NCI-H748 (cell line): ENCODE data around the gene NNMT.
A peak's percentile ranks its signal among the peaks of the same experiment; 100 is the strongest.

Source experiments
- DNase-seq: peaks from one replicate; lab custom pipeline; 2025; ENCODE audit not compliant: unreplicated experiment; lab: John Stamatoyannopoulos, UW

NNMT gene

DNA sequence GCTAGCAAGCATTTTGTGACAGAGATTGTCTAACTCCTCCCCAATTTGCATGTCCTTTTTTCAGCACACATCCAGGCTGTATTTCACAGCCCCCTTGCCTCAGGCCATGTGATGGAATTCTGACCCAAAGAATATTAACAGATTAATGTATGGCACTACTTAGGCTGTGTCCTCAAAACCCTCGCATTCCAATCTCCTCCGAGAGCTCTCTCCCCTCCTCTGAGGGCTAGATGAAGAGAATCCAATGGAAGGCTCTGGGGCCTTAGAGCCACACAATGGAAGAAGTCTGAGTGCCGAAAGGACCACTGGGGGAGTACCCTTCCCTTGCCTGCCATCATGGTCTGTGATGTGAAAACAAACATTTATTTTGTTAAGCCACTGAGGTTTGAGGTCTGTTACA, 13.7 kb upstream of the NNMT start:
- no peak for DNase-seq

GRCh38 chr11:114283422-114283821, 12.8 kb upstream of the NNMT start:
- DNase-seq = no peak

- peak; percentile 64 for DNase-seq
Observed at GRCh38 chr11:114284021-114284420, 12.2 kb upstream of the NNMT start.

- DNase-seq = no peak
Observed at GRCh38 chr11:114284914-114285313, 11.3 kb upstream of the NNMT start.

- DNase-seq = no peak
Observed at GRCh38 chr11:114285599-114285998, 10.6 kb upstream of the NNMT start.

- no peak for DNase-seq
Observed at GRCh38 chr11:114286229-114286628, 10.0 kb upstream of the NNMT start.

DNA sequence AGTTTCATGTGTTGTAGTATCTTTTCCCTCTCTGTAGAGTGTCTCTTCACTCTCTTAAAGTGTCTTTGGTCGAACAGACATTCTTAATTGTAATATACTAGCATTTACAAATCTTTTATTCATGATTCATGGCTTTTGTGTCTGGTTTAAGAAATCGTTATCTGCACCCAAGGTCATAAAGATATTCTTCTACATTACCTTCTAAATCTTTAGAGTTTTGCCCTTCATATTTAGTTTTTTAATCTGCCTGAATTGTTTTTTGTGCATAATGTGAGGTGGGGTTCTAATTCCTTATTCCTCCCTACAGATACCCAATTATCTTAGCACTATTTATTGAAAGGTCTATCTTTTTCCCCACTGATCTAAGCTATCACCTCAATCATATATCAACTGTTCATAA, 9.0 kb upstream of the NNMT start:
- DNase-seq = no peak

GRCh38 chr11:114288136-114288535, 8.1 kb upstream of the NNMT start:
- DNase-seq = no peak

DNA sequence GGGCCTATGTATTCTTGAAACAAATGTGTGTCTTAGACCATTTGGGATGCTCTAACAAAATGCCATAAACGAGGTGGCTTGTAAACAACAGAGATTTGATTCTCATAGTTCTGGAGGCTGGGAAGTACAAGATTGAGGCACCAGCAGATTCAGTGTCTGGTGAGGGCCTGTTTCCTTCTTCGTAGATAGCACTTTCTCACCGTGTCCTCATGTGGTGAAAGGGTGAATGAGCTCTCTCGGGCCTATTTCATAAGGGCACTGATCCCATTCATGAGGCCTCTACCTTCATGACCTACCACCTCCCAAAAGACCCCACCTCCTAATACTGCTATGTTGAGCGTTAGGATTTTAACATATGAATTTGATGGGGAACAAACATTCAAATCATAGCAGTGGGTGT, 6.4 kb upstream of the NNMT start:
- no peak for DNase-seq

DNA sequence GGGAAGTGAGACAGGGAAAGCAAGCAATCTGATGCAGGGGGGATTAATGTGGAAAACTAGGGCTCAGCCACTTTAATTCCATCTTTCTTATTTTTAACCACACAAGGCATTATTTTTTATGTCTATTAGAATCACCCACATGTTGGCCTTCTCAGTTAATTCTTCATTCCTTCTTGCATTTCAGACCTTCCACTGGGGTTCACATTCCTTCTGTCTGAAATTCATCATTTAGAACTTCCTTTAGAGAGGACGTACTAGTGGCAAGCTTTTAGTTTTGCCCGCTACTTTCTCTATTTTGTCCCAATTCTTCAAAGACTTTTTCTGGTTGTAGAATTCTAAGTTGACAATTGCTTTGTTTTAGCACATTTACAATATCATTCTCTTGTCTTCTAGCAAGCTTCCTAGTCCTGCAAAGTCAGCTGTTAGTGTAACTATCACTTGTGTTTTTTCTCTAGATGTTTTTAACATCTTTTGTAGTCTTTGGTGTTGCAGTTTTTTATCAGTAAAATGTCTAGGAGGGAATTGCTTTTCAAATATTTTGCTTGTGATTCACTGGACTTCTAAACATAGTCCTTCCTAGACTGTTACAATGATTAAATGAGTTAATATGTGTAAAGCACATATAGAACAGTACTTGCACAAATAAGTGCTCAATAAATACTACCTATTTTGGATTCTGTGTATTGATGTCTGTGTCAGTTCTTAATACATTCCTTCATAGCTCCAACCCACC, 5.5 kb upstream of the NNMT start:
- DNase-seq = no peak

- no peak for DNase-seq
Observed at GRCh38 chr11:114291381-114291780, 4.8 kb upstream of the NNMT start.

DNA sequence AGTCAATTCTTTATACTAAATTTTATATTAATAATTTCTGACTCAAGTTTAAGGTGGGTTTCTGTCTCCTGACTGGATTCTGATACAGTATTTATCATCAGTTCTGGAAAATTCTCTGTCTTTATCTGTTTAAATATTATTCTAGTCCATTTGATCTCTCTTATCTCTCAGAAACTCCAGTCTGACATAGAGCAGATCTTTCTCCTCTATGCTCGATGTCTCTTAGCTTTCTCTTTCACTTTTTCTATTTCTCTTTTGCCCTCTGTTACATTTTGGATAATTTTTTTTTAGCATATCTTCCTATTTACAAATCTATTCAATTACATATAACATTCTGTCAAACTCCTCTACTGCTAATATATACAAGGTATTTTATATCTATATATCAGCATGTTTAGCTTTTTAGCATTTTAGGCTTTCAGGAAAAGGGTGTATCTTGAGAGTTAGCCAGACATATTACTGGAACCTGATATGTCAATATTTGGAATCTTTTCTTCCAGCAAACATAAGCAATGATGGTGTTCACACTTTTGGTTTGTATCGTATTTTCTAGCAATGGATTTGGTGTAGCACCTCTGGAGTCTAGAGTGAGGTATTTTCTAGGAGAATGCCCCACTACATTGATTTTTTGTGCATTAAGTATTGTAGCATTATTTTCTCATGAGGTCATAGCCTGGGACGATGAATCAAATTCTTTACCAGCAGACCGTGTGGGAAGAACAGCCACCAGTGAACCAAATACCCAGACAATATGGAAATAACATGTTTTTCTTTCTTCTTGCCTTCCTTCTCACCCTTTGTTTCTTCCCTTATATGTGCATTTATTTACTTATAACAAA, 4.1 kb upstream of the NNMT start:
- no peak for DNase-seq

DNA sequence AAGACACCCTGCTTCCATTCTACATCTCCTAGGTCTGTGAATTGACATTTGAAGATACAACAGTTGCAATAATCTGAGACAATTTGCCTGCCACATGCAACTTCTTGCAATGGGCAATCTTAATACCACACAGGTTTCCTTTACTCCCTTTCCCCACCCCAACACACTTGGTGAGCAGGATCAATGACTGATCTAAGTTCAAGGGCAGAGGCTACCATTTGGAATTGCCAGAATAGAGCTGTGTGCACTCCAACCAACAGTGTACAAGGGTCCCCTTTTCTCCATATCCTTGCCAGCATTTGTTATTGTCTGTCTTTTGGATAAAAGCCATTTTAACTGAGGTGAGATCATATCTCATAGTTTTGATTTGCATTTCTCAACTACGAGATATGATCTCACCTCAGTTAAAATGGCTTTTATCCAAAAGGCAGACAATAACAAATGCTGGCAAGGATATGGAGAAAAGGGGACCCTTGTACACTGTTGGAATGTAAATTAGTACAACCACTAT, 2.9 kb upstream of the NNMT start:
- DNase-seq = no peak

DNA sequence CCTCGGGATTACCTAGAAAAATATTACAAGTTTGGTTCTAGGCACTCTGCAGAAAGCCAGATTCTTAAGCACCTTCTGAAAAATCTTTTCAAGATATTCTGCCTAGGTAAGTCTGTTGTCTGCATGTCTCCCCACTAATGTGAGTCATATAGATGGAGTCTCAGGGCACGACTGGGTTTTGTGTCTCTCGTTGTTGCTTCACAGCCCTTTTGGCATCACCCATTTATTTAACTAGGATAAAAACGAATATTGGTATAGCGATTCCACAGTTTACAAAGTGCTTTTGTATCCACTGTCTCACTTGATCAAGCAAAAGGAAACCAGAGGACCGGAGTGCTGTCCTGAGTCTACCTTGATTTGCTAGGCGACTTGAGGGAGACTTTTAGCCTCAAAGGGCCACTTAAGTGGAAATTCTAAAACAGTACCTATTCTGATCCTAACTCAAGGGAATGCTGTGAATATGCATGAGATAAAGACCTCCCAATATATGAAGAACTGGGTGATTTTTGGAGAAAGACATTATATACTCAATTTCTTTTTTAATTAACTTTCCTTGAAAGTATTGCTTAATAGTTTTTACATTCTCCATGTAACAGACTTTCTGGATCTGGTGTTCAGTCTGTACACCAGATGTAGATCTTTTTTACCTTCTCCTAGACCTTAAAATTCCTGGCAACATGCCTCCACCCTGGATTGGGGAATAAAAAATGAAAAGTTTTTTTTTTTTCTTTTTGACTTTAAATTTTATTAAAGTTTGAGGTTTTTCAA, 590 bp downstream of the NNMT start:
- DNase-seq = no peak

DNA sequence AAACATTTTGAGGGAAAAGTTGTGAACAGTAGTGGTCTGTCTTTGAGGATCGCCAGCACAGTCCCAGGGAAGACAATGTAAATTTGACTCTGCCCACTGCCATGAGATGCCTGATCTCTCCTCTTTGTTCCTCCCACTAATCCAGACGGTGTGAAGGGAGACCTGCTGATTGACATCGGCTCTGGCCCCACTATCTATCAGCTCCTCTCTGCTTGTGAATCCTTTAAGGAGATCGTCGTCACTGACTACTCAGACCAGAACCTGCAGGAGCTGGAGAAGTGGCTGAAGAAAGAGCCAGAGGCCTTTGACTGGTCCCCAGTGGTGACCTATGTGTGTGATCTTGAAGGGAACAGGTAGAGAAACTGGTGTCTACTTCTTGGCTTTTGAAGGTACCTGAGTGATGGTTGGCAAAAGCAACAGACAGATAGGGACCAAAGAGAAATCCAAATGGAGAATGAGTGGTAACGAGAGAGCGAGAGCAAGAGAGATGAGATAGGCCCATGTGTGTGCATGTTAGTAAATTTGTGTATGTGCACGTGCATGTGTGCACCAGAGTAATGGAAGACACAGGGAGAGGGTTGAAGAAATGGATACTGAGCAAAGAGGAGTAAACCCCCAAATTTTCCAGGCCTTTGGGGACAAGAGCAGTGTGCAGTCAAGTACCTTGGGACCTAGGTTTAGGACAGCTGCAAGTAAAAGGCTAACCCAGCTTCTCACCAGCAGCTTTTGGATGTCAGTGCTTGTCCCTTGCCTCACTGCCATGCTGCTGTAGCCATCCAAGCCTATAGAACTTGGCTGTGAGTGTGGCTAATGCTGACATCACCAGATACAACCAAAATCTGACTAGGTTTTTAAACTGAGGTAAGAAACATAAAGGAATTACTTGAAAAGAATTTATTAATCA, 1.9 kb downstream of the NNMT start:
- no peak for DNase-seq

GRCh38 chr11:114298710-114299109, 2.5 kb downstream of the NNMT start:
- DNase-seq = no peak

DNA sequence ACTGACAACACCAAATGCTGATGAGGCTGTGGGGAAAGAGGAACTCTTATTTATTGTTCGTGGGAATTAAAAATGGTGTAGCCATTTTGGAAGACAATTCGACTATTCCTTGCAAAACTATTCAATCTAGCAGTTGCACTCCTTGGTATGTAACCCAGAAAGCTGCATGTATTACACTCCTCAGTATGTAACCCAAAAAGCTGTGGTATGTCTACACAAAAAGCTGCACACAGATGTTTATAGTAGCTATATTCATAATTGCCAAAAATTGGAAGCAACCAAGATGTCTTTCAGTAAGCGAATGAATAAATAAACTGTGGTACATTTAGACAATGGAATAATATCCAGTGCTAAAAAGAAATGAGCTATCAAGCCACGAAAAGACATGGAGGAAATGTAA, 4.9 kb downstream of the NNMT start:
- DNase-seq = no peak

- DNase-seq = no peak
Observed at GRCh38 chr11:114301927-114302326, 5.7 kb downstream of the NNMT start.

- DNase-seq = no peak
Observed at GRCh38 chr11:114302663-114303062, 6.5 kb downstream of the NNMT start.

DNA sequence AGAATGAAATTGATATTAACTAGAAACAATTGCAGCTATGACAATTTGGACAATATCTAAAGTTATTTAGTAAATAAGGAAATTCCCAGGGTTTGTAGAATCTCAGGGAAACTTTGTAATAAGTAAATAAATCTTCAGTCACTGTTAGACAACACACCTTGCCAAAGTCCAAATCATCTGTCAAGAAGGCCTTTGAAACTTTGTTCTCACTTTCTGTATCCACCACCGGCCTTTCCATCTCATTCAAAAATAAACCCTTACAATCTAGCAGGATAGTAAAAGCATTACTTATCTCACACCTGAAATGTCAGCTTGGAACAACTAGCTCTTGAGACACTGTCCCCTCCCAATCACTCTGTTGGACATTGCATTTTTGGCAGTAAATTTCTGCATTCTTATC, 7.9 kb downstream of the NNMT start:
- no peak for DNase-seq

GRCh38 chr11:114304969-114305368, 8.8 kb downstream of the NNMT start:
- no peak for DNase-seq
